Vagina (tissue), 2 donors: ENCODE data around the gene PPFIBP1. TPM values are rescaled to one million over a fixed set of nuclear protein-coding genes. Genes with fewer than 3 reads are reported as not detected.

Experiments used
- DNase-seq, 2 donors: peaks; one replicate each; pipeline ENCODE4 v3.0.0-alpha.2; 2017; ENCODE audit errors: extremely low spot score in 2 of 2
- H3K27ac ChIP-seq: fragments of 200-600 bp; sonication (generic); one replicate; pipeline ENCODE4 v1.5.1; 2019
- H3K27me3 ChIP-seq: fragments of 200-600 bp; sonication (generic); one replicate; pipeline ENCODE4 v1.5.1; 2019
- H3K36me3 ChIP-seq, 2 donors: fragments of 200-600 bp; sonication (generic); one replicate each; pipeline ENCODE4 v1.5.1; 2017 to 2019
- H3K4me1 ChIP-seq: fragments of 200-600 bp; sonication (generic); one replicate; pipeline ENCODE4 v1.5.1; 2019
- H3K4me3 ChIP-seq, 2 donors: fragments of 200-600 bp; sonication (generic); 1 replicate in 1 of 2; 2 replicates in 1 of 2; pipeline ENCODE4 v1.5.1; 2016 to 2019
- H3K9me3 ChIP-seq: fragments of 200-600 bp; sonication (generic); one replicate; pipeline ENCODE4 v1.5.1; 2019
- CTCF ChIP-seq, 3 experiments: fragments of 450-650 bp in 2 of 3; fragments of 200-600 bp in 1 of 3; sonication (generic) in 1 of 3; IDR thresholded peaks; one replicate each; pipeline ENCODE4 v1.5.1; 2017 to 2019; ENCODE audit warnings: antibody characterized with exemption in 3 of 3, mild to moderate bottlenecking in 2 of 3, moderate library complexity in 2 of 3
- POLR2A ChIP-seq, 2 donors: fragments of 450-650 bp; IDR thresholded peaks; one replicate each; pipeline ENCODE4 v1.6.1; 2017; ENCODE audit warnings: antibody characterized with exemption in 2 of 2, mild to moderate bottlenecking in 2 of 2, moderate library complexity in 2 of 2
- POLR2AphosphoS5 ChIP-seq, 2 donors: sonication (generic); formaldehyde crosslinking; IDR thresholded peaks; one replicate each; pipeline ENCODE4 v1.9.0; 2017; ENCODE audit warnings: antibody characterized with exemption in 2 of 2, mild to moderate bottlenecking in 2 of 2, low read depth in 1 of 2; ENCODE audit not compliant: insufficient read depth in 1 of 2
- intact Hi-C: fragments of 100-400 bp; cut with DNase I; formaldehyde crosslinking; loops from one replicate; pipeline ENCODE4 v1.15.1; 2023
- total RNA-seq: library from RNA; depleted of rRNA; stranded (reverse); fragments of >200 nt; gene quantifications from one replicate; pipeline ENCODE4 v1.2.3, GENCODE V29; 2016

PPFIBP1 gene
- total RNA-seq, 1 donor from 2014 or later, result 101 TPM

- intact Hi-C loops, result no loop called here
These were observed 12.8 kb upstream of the PPFIBP1 start for GRCh38 chr12:27511031-27511722.

GRCh38 chr12:27511723-27512045 is 12.3 kb upstream of the PPFIBP1 start:
- Histone ChIP-seq H3K4me3 (no peak overlapping the region), H3K9me3 (no peaks in the 10 kb centered on the region), H3K36me3 (no peaks in the 10 kb centered on the region), H3K27ac (no peak overlapping the region), H3K4me1 (no peaks in the 10 kb centered on the region), H3K27me3 (no peaks in the 10 kb centered on the region)
- no peak for TF ChIP-seq CTCF (IDR thresholded peaks at IDR 0.05)
- TF ChIP-seq POLR2A (IDR thresholded peaks at IDR 0.05), result no peak
- no peak for DNase-seq
- intact Hi-C loops, result no loop called here

More at GRCh38 chr12:27511031-27511722, 12.8 kb upstream of the PPFIBP1 start:
- Histone ChIP-seq H3K36me3 (no peaks in the 10 kb centered on the region), H3K4me3 (no peak overlapping the region), H3K4me1 (no peaks in the 10 kb centered on the region), H3K9me3 (no peaks in the 10 kb centered on the region), H3K27me3 (no peaks in the 10 kb centered on the region), H3K27ac (no peak overlapping the region)
- DNase-seq, result no peak
- TF ChIP-seq CTCF (IDR thresholded peaks at IDR 0.05), result no peak
- TF ChIP-seq POLR2A (IDR thresholded peaks at IDR 0.05), result no peak
- no peak for TF ChIP-seq POLR2AphosphoS5 (IDR thresholded peaks at IDR 0.05; ENCODE audit: insufficient read depth in 1 of 2, low read depth in 1 of 2)

GRCh38 chr12:27513155-27513824 is 10.7 kb upstream of the PPFIBP1 start:
- Histone ChIP-seq H3K9me3 (no peaks in the 10 kb centered on the region), H3K4me3 (no peak overlapping the region), H3K4me1 (no peaks in the 10 kb centered on the region), H3K27ac (no peak overlapping the region), H3K27me3 (no peaks in the 10 kb centered on the region), H3K36me3 (no peaks in the 10 kb centered on the region)
- intact Hi-C loops, result no loop called here
- TF ChIP-seq POLR2AphosphoS5 (IDR thresholded peaks at IDR 0.05; ENCODE audit: insufficient read depth in 1 of 2, low read depth in 1 of 2), result no peak
- TF ChIP-seq POLR2A (IDR thresholded peaks at IDR 0.05), result no peak
- no peak for TF ChIP-seq CTCF (IDR thresholded peaks at IDR 0.05)
- no peak for DNase-seq

- Histone ChIP-seq H3K27ac (no peak overlapping the region), H3K4me3 (no peak overlapping the region), H3K9me3 (no peaks in the 10 kb centered on the region), H3K36me3 (no peaks in the 10 kb centered on the region), H3K27me3 (no peaks in the 10 kb centered on the region), H3K4me1 (peaks cover under 1% of the 10 kb centered on the region)
- intact Hi-C loops, result no loop called here
- TF ChIP-seq POLR2A (IDR thresholded peaks at IDR 0.05), result no peak
- TF ChIP-seq POLR2AphosphoS5 (IDR thresholded peaks at IDR 0.05; ENCODE audit: insufficient read depth in 1 of 2, low read depth in 1 of 2), result no peak
- no peak for TF ChIP-seq CTCF (IDR thresholded peaks at IDR 0.05)
- DNase-seq, result no peak
These were observed 8.3 kb upstream of the PPFIBP1 start for GRCh38 chr12:27515671-27516070.

GRCh38 chr12:27516625-27517024 is 7.4 kb upstream of the PPFIBP1 start:
- H3K27me3 ChIP-seq, result no peaks in the 10 kb centered on the region
- intact Hi-C loops, result no loop called here
- H3K4me1 ChIP-seq, result peaks cover 6% of the 10 kb centered on the region
- no peaks in the 10 kb centered on the region for H3K9me3 ChIP-seq
- no peak for DNase-seq
- TF ChIP-seq CTCF (IDR thresholded peaks at IDR 0.05) (no peak), POLR2A (IDR thresholded peaks at IDR 0.05) (no peak), POLR2AphosphoS5 (IDR thresholded peaks at IDR 0.05; ENCODE audit: insufficient read depth in 1 of 2, low read depth in 1 of 2) (no peak)
- H3K27ac ChIP-seq, result no peak overlapping the region
- H3K4me3 ChIP-seq, result no peak overlapping the region
- H3K36me3 ChIP-seq, result no peaks in the 10 kb centered on the region
